EH (cell line): ENCODE data around the gene SPATS2.
"Not testable (repeated sequence)": the region's sequence is repeated elsewhere in the genome, so short reads cannot be mapped to it uniquely, and the experiment has no call there.

Source experiments
- DNase-seq: peaks from one replicate; pipeline ENCODE4 v3.0.0-alpha.2; 2015; ENCODE audit warnings: low read depth

SPATS2 gene

DNA sequence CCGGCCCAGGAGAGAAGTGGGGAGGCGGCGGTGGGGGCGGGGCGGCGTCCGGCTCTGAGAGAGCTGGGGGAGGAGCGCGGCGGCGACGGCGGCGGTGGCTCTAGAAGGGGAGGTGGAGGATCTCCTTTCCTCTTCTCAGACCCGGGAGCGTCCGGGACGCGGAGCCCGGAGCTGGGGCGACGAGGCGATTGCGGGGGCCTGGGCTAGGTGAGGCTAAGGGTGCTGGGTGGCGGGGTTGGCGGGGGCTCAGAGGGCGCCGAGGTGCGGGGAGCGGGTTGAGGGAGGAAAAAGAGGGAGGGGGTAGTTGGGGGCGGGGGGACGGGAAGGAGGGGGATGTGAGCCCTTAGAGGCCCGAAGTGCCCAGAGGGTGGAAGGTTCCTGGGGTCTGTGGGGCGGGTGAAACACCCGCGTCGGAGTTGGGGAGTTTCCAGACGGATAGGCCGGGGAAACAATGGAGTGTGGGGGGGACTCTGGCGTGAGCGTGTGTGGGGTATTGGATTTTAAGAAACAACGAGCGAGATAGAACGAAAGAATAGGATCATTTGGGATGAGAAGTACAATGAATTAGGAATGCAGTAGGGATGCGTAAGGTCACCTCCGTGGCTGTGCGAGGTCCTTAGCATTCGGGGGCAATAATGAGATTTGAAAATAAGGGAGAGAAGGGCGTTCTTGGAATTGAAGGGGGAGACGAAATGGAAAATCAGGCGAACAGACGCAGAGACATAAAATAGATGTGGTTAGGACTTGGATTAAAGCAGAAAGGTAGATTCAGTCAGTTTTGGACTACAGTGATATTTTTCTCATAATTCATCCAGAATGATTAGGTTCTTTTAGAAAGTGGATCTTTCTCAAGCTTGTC lies at the start of gene SPATS2:
Gene SPATS2 (plus strand): TSS at position 82 of the 859 bp plus-strand sequence. CDS start 93,551 bp downstream, outside the sequence.
- peak; percentile 95 for DNase-seq

GRCh38 chr12:49320411-49321103 lies 46.7 kb upstream of the SPATS2 start:
- not testable (repeated sequence) for DNase-seq

DNA sequence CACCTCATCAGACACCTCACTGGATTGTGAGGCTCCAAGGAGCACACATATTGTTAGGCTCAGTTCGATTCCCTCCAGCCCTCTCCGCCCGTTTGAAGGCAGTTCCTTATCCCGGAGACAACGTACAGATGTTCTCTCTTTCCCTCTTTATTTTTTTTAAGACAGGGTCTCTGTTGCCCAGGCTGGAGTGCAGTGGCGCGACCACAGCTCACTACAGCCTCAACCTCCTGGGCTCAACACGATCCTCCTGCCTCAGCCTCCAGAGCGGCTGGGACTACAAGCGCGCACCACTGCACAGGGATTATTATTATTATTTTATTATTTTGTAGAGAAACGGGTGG lies 44.9 kb upstream of the SPATS2 start:
- no peak for DNase-seq

- DNase-seq, result peak; percentile 99
These were observed 44.3 kb upstream of the SPATS2 start, which contains the start of gene TROAP for GRCh38 chr12:49322708-49323523. Gene TROAP (plus strand): TSS chr12:49323255. CDS start chr12:49323609, 354 bp downstream.

GRCh38 chr12:49323524-49324097 lies 43.7 kb upstream of the SPATS2 start:
- DNase-seq, result no peak

DNA sequence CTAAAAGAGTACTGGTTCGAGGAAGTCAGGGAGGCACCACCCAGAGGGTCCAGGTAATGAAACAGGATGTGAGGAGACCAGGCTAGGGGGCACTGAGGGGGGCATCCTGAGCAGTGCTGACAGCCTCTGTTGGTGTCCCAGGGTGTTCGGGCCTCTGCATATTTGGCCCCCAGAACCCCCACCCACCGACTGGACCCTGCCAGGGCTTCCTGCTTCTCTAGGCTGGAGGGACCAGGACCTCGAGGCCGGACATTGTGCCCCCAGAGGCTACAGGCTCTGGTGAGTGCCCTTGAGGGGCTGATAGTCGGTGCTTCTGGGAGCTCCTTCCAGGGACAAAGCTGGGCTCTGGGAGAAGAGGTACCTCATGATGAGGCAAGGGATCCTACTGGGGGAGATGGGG lies 41.7 kb upstream of the SPATS2 start:
- no peak for DNase-seq

DNA sequence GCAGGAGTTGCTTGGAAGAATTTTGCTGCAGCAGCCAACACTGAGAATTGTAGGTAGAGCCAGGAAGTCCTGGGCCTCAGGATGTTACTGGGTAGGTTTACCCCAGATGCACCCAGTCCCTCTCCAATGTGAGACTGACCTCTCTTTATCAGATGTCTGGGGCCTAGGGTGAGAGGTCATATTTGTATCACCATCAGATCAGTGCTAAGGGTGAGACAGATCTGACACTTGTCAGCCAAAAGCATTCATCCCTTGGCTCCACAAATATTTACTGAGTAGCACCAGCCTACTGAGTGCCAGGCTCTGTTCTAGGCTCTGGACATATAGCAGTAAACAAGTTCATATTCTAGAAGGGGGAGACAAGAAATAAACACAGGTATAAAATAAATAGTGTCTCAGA lies 39.9 kb upstream of the SPATS2 start:
- no peak for DNase-seq

DNA sequence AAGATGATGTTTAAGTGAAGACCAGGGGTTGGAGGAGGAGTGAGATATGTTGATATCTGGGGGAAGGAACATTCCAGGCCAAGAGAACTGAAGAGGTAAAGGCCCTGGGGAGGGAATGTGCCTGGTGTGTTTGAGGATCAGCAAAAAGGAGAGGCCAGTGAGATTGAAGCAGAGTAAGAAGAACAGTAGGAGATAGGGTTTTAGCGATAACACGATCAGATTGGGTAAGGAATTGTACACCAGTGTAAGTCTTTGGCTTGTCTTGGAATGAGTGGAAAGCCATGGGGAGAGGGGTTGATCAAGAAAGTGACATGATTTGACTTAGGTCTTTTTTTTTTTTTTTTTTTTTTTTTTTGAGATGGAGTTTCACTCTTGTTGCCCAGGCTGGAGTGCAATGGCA lies 39.4 kb upstream of the SPATS2 start:
- no peak for DNase-seq

GRCh38 chr12:49328816-49329215 lies 38.4 kb upstream of the SPATS2 start:
- no peak for DNase-seq

DNA sequence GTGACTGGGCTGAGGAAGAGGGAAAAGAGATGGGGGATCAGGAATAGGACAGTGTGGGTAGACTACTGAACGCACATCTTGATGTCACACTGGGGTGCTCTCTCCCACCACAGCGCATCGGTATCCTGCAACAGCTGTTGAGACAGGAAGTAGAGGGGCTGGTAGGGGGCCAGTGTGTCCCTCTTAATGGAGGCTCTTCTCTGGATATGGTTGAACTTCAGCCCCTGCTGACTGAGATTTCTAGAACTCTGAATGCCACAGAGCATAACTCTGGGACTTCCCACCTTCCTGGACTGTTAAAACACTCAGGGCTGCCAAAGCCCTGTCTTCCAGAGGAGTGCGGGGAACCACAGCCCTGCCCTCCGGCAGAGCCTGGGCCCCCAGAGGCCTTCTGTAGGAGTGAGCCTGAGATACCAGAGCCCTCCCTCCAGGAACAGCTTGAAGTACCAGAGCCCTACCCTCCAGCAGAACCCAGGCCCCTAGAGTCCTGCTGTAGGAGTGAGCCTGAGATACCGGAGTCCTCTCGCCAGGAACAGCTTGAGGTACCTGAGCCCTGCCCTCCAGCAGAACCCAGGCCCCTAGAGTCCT lies 37.1 kb upstream of the SPATS2 start:
- no peak for DNase-seq

DNA sequence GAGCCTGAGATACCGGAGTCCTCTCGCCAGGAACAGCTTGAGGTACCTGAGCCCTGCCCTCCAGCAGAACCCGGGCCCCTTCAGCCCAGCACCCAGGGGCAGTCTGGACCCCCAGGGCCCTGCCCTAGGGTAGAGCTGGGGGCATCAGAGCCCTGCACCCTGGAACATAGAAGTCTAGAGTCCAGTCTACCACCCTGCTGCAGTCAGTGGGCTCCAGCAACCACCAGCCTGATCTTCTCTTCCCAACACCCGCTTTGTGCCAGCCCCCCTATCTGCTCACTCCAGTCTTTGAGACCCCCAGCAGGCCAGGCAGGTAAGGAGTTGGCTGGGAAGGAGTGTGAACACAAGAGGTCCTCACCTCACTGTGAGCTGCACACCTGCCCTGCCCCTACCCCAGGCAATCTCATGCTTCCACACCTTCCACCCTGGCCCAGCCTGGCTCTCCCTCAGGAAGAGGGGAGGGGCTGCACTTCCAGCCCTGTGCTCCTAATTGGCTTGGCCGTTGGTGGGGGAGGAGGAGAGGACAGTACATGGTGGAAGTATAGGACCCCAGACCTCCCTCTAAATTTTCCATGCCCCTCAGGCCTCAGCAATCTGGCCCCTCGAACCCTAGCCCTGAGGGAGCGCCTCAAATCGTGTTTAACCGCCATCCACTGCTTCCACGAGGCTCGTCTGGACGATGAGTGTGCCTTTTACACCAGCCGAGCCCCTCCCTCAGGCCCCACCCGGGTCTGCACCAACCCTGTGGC lies 36.5 kb upstream of the SPATS2 start:
- DNase-seq, result no peak

DNA sequence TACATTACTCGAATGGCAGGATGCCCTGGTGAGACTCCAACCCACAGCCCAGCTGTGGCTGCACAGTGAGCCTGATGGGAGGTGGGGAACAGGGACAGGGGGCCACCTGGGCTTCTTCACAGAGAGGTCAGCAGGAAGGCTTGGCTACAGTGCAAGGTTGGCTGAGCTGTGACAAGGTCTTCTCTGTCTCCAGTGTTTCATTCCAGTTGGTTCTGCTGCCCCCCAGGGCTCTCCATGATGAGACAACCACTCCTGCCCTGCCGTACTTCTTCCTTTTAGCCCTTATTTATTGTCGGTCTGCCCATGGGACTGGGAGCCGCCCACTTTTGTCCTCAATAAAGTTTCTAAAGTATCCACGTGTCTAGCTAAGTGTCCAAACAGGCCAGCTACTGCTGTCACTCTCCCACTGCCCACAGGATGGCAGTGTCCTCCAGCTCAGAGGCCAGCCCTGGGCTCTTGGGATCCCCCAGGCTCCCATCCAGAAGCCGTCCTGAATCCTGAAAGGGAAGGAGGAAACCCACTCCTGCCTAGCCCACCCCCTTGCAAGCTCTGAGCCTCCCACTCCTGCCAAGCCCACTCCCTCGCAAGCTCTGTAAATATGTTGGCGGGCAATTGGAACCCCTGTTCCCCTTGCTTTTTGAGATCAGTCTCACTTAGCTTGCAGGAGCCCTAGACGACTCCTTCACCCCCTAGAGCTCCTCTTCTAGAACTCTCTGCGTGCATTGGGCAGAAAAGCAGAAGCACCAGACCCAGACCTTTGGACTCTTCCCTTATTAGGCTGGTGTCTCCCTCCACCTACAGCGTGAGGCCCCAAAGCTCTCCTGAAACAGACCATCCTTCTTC lies 35.7 kb upstream of the SPATS2 start:
- DNase-seq, result peak; percentile 78

GRCh38 chr12:49332441-49332861 lies 34.8 kb upstream of the SPATS2 start:
- DNase-seq, result peak; percentile 64

GRCh38 chr12:49332891-49333371 lies 34.3 kb upstream of the SPATS2 start:
- DNase-seq, result no peak

- not testable (repeated sequence) for DNase-seq
These were observed 33.5 kb upstream of the SPATS2 start for GRCh38 chr12:49333778-49334177.

DNA sequence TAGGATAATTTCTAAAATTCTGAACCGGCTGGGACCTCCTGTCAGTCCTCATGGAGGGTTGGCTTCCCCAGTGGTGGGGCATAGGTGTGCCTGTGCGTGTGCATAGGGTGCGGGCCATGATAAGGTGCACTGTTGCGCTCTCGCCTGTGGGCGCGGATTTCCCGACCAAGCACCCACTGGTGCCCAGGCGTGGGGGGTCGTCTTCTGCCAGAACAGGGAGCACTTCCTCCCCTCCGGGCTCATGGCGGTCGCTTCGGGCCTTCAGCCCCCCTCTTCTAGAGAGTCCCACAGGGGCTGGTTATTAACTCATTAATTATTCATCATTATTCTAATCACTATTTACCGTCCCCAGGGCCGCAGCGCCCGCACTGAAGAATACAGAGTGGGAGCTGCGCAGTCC lies 33.0 kb upstream of the SPATS2 start:
- DNase-seq, result no peak

- no peak for DNase-seq
These were observed 32.6 kb upstream of the SPATS2 start for GRCh38 chr12:49334681-49335080.

GRCh38 chr12:49335118-49335954 lies 31.9 kb upstream of the SPATS2 start:
- DNase-seq, result no peak
